Camera-type eye (tissue), 1 donor: Measurements from ENCODE around the gene EFR3B. TPM values are rescaled to one million over a fixed set of nuclear protein-coding genes. Genes with fewer than 3 reads are reported as not detected.

Experiments used
- total RNA-seq: library from RNA; depleted of rRNA; stranded (reverse); fragments of >200 nt; gene quantifications from one replicate; pipeline ENCODE4 v1.2.3, GENCODE V29; 2014

The EFR3B gene
- total RNA-seq, result 32.6 TPM

GRCh38 chr2:25041928-25042320, at the start of gene EFR3B:
EFR3B (plus strand) TSS chr2:25042076; CDS start chr2:25042313, 237 bp downstream.

GRCh38 chr2:25168256-25169072, 126.6 kb downstream of the EFR3B start, which contains the start of gene POMC:
POMC (minus strand) TSS chr2:25168580; CDS start chr2:25164772, 3,808 bp downstream.

Other genes with a start within 250 kb of the EFR3B start
- 19.4 TPM for gene PTRHD1, start 248.7 kb upstream of the EFR3B start, total RNA-seq
- 10.9 TPM for gene CENPO, start 248.7 kb upstream of the EFR3B start, total RNA-seq
- 28.5 TPM for gene ADCY3, start 121.8 kb upstream of the EFR3B start, total RNA-seq
- gene DNAJC27, start 70.1 kb upstream of the EFR3B start, total RNA-seq, result 22.6 TPM
- gene POMC, start 126.5 kb downstream of the EFR3B start, total RNA-seq, result 3.4 TPM